T-cell (primary cell): ENCODE data around the gene PUM1. TPM values are rescaled to one million over a fixed set of nuclear protein-coding genes. Genes with fewer than 3 reads are reported as not detected.

Source experiments
- ATAC-seq, 4 experiments: fragments of 200-7000 bp in 3 of 4; fragments of 150-1000 bp in 1 of 4; cut with Tn5 transposase; replicated peaks in 1 of 4; 1 replicate in 3 of 4; 2 replicates in 1 of 4; pipeline ENCODE4 v1.10.0; 2021; ENCODE audit warnings: moderate library complexity in 3 of 4, mild to moderate bottlenecking in 2 of 4, moderate number of reproducible peaks in 1 of 4
- CTCF ChIA-PET, 2 donors: fragments of 300-600 bp; sonication (Branson Sonifier 250); formaldehyde crosslinking; loops; one replicate each; lab custom pipeline; 2022; ENCODE audit warnings: antibody characterized with exemption in 2 of 2; lab: Charles Lee
- POLR2A ChIA-PET, 2 donors: fragments of 300-600 bp; sonication (Branson Sonifier 250); formaldehyde crosslinking; loops; one replicate each; lab custom pipeline; 2022; ENCODE audit warnings: antibody characterized with exemption in 2 of 2; lab: Charles Lee
- DNase-seq, 35 experiments: peaks; one replicate each; pipeline versions ENCODE4 v3.0.0 to v3.0.0-alpha.2; 2013 to 2023
- H3K27ac ChIP-seq: one replicate; pipeline ENCODE4 v1.5.1; 2013; ENCODE audit warnings: low read length
- H3K27me3 ChIP-seq, 2 experiments: replicated peaks in 1 of 2; 1 replicate in 1 of 2; 2 replicates in 1 of 2; pipeline versions ENCODE4 v1.6.1 to v1.7.0; 2013; ENCODE audit warnings: low read length in 1 of 2, mixed read lengths in 1 of 2; ENCODE audit not compliant: control insufficient read depth in 2 of 2, insufficient read depth in 2 of 2; ENCODE audit errors: extremely low read depth in 1 of 2
- H3K36me3 ChIP-seq, 2 donors: 1 replicate in 1 of 2; 2 replicates in 1 of 2; pipeline versions ENCODE4 v1.6.1 to v1.7.0; 2013; ENCODE audit warnings: low read length in 1 of 2; ENCODE audit not compliant: control insufficient read depth in 2 of 2, insufficient read depth in 1 of 2; ENCODE audit errors: extremely low read depth in 1 of 2
- H3K4me1 ChIP-seq, 2 experiments: 1 replicate in 1 of 2; 2 replicates in 1 of 2; pipeline versions ENCODE4 v1.6.1 to v1.7.0; 2013; ENCODE audit warnings: low read length in 2 of 2, mixed read lengths in 1 of 2; ENCODE audit not compliant: insufficient read depth in 2 of 2, control insufficient read depth in 1 of 2; ENCODE audit errors: extremely low read depth in 1 of 2
- H3K4me3 ChIP-seq, 2 donors: 1 replicate in 1 of 2; 2 replicates in 1 of 2; pipeline versions ENCODE4 v1.5.1 to v1.7.0; 2013; ENCODE audit warnings: mild to moderate bottlenecking in 2 of 2, low read length in 1 of 2, moderate library complexity in 1 of 2; ENCODE audit not compliant: control insufficient read depth in 1 of 2; ENCODE audit errors: extremely low read depth in 1 of 2
- H3K9me3 ChIP-seq: 2 replicates; pipeline ENCODE4 v1.7.0; 2013
- H3K27ac Mint-ChIP-seq, 2 donors: one replicate each; pipeline ENCODE4 v1.8.0; 2020 to 2021; ENCODE audit warnings: mild to moderate bottlenecking in 2 of 2, mixed read lengths in 2 of 2
- H3K27me3 Mint-ChIP-seq, 2 donors: one replicate each; pipeline ENCODE4 v1.8.0; 2021 to 2022; ENCODE audit warnings: mixed read lengths in 2 of 2
- H3K36me3 Mint-ChIP-seq: one replicate; pipeline ENCODE4 v1.8.0; 2021; ENCODE audit warnings: mixed read lengths
- H3K4me1 Mint-ChIP-seq, 3 donors: one replicate each; pipeline ENCODE4 v1.8.0; 2020 to 2022; ENCODE audit warnings: mixed read lengths in 3 of 3, mild to moderate bottlenecking in 1 of 3
- H3K4me3 Mint-ChIP-seq, 3 donors: one replicate each; pipeline ENCODE4 v1.8.0; 2020 to 2022; ENCODE audit warnings: mild to moderate bottlenecking in 3 of 3, mixed read lengths in 3 of 3, moderate library complexity in 3 of 3
- H3K9me3 Mint-ChIP-seq, 3 donors: one replicate each; pipeline ENCODE4 v1.8.0; 2020 to 2022; ENCODE audit warnings: mixed read lengths in 3 of 3
- WGBS: methylation state at CpG from one replicate; pipeline ENCODE4 v1.1.5; 2013; ENCODE audit warnings: missing lambda C conversion rate; ENCODE audit not compliant: insufficient coverage; 5-methylcytosine and 5-hydroxymethylcytosine counted together
- total RNA-seq, 35 experiments: library from RNA in 6 of 35; stranded (reverse) in 6 of 35; fragments of 120-200 nt in 1 of 35; gene quantifications; one replicate each; pipeline versions ENCODE4 v1.2.1 to v1.2.4 and lab custom pipeline; 2013 to 2026

Gene PUM1
- total RNA-seq, 5 donors from 2014 or later (not counting 1 experiment from before 2014, with no cell fraction given) = 146 to 229 (median 154) TPM

DNA sequence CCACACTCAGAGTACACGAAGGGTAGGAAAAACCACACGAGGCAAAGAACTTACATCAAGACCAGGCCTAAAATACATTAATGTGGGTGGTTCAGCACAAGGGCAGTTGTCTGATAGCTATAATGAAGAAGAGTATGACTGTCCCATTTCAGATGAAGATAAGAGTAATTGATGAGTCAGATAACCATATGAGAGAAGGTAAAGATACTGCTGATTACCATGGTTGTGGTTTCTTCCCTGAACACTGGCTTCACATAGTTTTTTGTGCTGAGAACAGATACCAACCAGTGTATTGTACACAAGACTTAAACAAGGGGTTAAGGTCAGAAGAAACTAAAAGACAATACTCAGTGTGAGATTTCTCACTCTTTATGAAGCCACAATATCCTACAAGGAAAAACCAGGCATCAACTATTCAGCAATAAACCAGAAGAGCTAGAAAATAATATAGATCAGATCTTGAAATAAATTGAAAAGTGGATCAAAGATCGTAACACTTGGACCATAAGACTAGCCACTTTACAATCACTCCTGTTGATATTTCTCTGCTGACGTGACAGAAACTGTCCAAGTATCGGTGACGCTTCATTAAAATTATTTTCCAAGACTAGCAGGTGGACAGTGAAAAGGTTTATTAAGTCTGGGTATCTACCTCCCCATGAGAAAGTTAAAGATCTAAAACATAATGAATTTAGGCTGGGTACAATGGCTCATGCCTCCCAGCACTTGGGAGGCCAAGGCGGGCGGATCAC is 28.6 kb downstream of the PUM1 start:
- DNase-seq = no peak
- Histone ChIP-seq H3K27ac (no peak overlapping the region), H3K27me3 (no peaks in the 10 kb centered on the region), H3K4me3 (no peak overlapping the region), H3K9me3 (no peaks in the 10 kb centered on the region), H3K4me1 (peaks cover 6 to 44% of the 10 kb centered on the region in 2 experiments), H3K36me3 (peaks cover 0 to 8% of the 10 kb centered on the region in 2 donors)
- H3K4me1 Mint-ChIP-seq = peaks cover 76 to 83% (median 79%) of the 10 kb centered on the region in 3 donors
- H3K9me3 Mint-ChIP-seq = no peaks in the 10 kb centered on the region
- no peak overlapping the region for H3K4me3 Mint-ChIP-seq
- peak overlapping the region; percentile 6 to 19 for H3K27ac Mint-ChIP-seq
- ChIA-PET POLR2A (no interaction called here), CTCF (interaction anchor here in 1 of 2 donors (0.6 kb wide), 1 partner anchor 15 kb away, joined by 3 read pairs; no protein-coding TSS in a partner anchor)
- H3K36me3 Mint-ChIP-seq = peaks cover 33% of the 10 kb centered on the region
- WGBS = 40% methylated on average over 1 of the region's 8 CpGs
- H3K27me3 Mint-ChIP-seq = no peaks in the 10 kb centered on the region
- ATAC-seq = peak in 3 of 4 experiments; percentile 15 to 43 (median 16)

- Histone ChIP-seq H3K36me3 (peaks cover 0 to 7% of the 10 kb centered on the region in 2 donors), H3K27ac (no peak overlapping the region), H3K9me3 (no peaks in the 10 kb centered on the region), H3K27me3 (no peaks in the 10 kb centered on the region), H3K4me3 (no peak overlapping the region), H3K4me1 (peaks cover 7 to 40% of the 10 kb centered on the region in 2 experiments)
- Mint-ChIP-seq H3K4me3 (no peak overlapping the region), H3K9me3 (no peaks in the 10 kb centered on the region), H3K27me3 (no peaks in the 10 kb centered on the region), H3K4me1 (peaks cover 85 to 87% (median 87%) of the 10 kb centered on the region in 3 donors), H3K27ac (no peak overlapping the region), H3K36me3 (peaks cover 34% of the 10 kb centered on the region)
- POLR2A ChIA-PET = no interaction called here
- WGBS = 100% methylated on average over 1 of the region's 5 CpGs
- ATAC-seq (no peak), DNase-seq (no peak)
- CTCF ChIA-PET = no interaction called here
These were observed 31.9 kb downstream of the PUM1 start for GRCh38 chr1:31033598-31033997.

GRCh38 chr1:31032266-31032665 is 33.3 kb downstream of the PUM1 start:
- no peak for ATAC-seq
- no peak overlapping the region for H3K4me3 ChIP-seq
- peaks cover 0 to 10% of the 10 kb centered on the region in 2 donors for H3K36me3 ChIP-seq
- H3K36me3 Mint-ChIP-seq = peaks cover 38% of the 10 kb centered on the region
- peaks cover 11 to 35% of the 10 kb centered on the region in 2 experiments for H3K4me1 ChIP-seq
- H3K9me3 Mint-ChIP-seq = no peaks in the 10 kb centered on the region
- no peaks in the 10 kb centered on the region for H3K9me3 ChIP-seq
- ChIA-PET POLR2A (no interaction called here), CTCF (no interaction called here)
- H3K27ac ChIP-seq = no peak overlapping the region
- no peaks in the 10 kb centered on the region for H3K27me3 ChIP-seq
- no peaks in the 10 kb centered on the region for H3K27me3 Mint-ChIP-seq
- peaks cover 84 to 87% (median 87%) of the 10 kb centered on the region in 3 donors for H3K4me1 Mint-ChIP-seq
- H3K4me3 Mint-ChIP-seq = peak overlapping the region in 1 of 3 donors; percentile 24
- peak overlapping the region in 1 of 2 donors; percentile 1 for H3K27ac Mint-ChIP-seq
- DNase-seq = no peak
- no CpG with 5 or more reads among the region's 1 CpG for WGBS

DNA sequence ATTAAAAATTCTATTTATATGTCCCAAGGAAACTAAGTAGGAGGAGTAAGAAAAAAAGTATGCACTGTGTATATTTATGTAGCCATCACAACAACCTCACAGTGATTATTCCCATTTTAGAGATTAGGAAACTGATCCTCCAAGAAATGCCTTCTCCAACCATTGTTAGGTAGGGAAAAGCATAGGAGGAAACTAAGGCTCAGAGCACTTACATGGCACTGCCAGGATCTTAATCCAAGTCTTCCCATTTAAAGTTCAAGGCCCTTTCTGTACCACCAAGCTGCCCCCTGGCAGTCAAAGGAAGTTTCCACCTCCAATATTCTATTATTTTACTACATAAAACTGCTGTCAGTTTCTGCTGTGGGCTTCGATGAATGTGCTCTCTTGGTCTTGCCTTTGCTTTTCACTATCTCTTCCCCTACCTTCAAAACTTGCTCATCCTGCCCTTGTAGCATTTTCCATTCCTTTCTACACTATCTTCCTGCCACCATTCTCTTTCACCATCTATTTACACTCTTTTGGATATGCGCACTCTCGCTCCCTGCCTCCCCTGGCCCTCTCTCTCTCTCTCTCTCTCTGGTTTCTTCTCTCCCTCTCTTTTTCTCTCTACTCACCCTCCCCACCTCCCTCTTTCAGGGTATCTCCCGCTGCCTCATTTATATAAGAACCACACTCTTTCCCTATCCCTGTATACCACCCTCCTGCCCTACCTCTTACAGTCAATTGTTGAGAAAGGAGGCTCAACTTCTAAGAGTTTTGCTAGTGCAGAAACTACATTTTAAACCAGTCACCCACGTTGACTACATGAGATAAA is 34.0 kb downstream of the PUM1 start:
- H3K9me3 ChIP-seq = no peaks in the 10 kb centered on the region
- 92% methylated on average over 3 of the region's 5 CpGs for WGBS
- DNase-seq (no peak), ATAC-seq (no peak)
- H3K27me3 ChIP-seq = no peaks in the 10 kb centered on the region
- Mint-ChIP-seq H3K4me3 (peak overlapping the region in 1 of 3 donors; percentile 24), H3K9me3 (no peaks in the 10 kb centered on the region), H3K27me3 (no peaks in the 10 kb centered on the region), H3K27ac (peak overlapping the region in 1 of 2 donors; percentile 1), H3K36me3 (peaks cover 33% of the 10 kb centered on the region), H3K4me1 (peaks cover 81 to 85% (median 84%) of the 10 kb centered on the region in 3 donors)
- peaks cover 0 to 10% of the 10 kb centered on the region in 2 donors for H3K36me3 ChIP-seq
- ChIA-PET POLR2A (interaction anchor here (0.5 kb wide), 2 partner anchors 20 to 51 kb away, joined by 3 to 4 read pairs; no protein-coding TSS in a partner anchor), CTCF (no interaction called here)
- H3K4me3 ChIP-seq = no peak overlapping the region
- H3K4me1 ChIP-seq = peaks cover 11 to 33% of the 10 kb centered on the region in 2 experiments
- H3K27ac ChIP-seq = no peak overlapping the region

GRCh38 chr1:31029026-31029425 is 36.5 kb downstream of the PUM1 start:
- Histone ChIP-seq H3K9me3 (no peaks in the 10 kb centered on the region), H3K4me1 (peaks cover 8 to 23% of the 10 kb centered on the region in 2 experiments), H3K27me3 (no peaks in the 10 kb centered on the region), H3K4me3 (no peak overlapping the region), H3K36me3 (peaks cover 0 to 14% of the 10 kb centered on the region in 2 donors), H3K27ac (no peak overlapping the region)
- Mint-ChIP-seq H3K4me3 (no peak overlapping the region), H3K27ac (no peak overlapping the region), H3K36me3 (peaks cover 32% of the 10 kb centered on the region), H3K27me3 (no peaks in the 10 kb centered on the region), H3K9me3 (no peaks in the 10 kb centered on the region), H3K4me1 (peaks cover 79 to 80% (median 80%) of the 10 kb centered on the region in 3 donors)
- ATAC-seq (no peak), DNase-seq (no peak)
- POLR2A ChIA-PET = no interaction called here
- CTCF ChIA-PET = interaction anchor here in 1 of 2 donors (0.6 kb wide), 1 partner anchor 346 kb away, joined by 3 read pairs; no protein-coding TSS in a partner anchor
